ENCODE data around the gene TESK2.

TESK2 gene

DNA sequence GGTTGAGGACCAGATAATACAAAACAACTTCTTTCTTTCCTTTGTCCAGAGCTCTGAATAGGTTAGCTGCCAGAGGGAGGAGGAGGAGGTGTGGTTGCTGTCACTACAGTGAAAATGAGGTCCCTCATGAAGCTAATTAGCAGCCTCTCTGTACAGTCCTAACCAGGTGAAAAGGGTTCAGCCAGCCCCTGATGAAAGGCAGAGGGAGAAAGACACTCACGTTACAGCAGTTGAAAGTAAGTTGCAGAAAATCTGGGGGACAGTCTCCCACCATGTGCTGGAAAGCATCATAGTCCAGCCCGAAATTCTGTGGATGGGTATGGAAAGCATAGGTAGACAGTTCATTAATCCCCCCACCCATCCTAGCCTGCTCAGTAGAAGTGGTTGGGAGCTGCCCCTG lies 144.5 kb downstream of the TESK2 start:
- ATAC-seq = no peak
- no peak for TF ChIP-seq TCF4 (CRISPR knock-in tag; IDR thresholded peaks at IDR 0.05; ENCODE audit: borderline replicate concordance)
- no peak for TF ChIP-seq ZC3H10 (CRISPR knock-in tag; IDR thresholded peaks at IDR 0.05)
- no peak for TF ChIP-seq RARB (CRISPR knock-in tag; IDR thresholded peaks at IDR 0.05)
- no peak for TF ChIP-seq GLIS3 (CRISPR knock-in tag; IDR thresholded peaks at IDR 0.05)
- TF ChIP-seq PPARA (CRISPR knock-in tag; IDR thresholded peaks at IDR 0.05; ENCODE audit: borderline replicate concordance) = no peak
- TF ChIP-seq, protein P1, sequence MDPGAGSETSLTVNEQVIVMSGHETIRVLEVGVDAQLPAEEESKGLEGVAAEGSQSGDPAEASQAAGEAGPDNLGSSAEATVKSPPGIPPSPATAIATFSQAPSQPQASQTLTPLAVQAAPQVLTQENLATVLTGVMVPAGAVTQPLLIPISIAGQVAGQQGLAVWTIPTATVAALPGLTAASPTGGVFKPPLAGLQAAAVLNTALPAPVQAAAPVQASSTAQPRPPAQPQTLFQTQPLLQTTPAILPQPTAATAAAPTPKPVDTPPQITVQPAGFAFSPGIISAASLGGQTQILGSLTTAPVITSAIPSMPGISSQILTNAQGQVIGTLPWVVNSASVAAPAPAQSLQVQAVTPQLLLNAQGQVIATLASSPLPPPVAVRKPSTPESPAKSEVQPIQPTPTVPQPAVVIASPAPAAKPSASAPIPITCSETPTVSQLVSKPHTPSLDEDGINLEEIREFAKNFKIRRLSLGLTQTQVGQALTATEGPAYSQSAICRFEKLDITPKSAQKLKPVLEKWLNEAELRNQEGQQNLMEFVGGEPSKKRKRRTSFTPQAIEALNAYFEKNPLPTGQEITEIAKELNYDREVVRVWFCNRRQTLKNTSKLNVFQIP (CRISPR knock-in tag; IDR thresholded peaks at IDR 0.05; ENCODE audit: borderline replicate concordance, low read depth) = no peak
- TF ChIP-seq, protein P2, sequence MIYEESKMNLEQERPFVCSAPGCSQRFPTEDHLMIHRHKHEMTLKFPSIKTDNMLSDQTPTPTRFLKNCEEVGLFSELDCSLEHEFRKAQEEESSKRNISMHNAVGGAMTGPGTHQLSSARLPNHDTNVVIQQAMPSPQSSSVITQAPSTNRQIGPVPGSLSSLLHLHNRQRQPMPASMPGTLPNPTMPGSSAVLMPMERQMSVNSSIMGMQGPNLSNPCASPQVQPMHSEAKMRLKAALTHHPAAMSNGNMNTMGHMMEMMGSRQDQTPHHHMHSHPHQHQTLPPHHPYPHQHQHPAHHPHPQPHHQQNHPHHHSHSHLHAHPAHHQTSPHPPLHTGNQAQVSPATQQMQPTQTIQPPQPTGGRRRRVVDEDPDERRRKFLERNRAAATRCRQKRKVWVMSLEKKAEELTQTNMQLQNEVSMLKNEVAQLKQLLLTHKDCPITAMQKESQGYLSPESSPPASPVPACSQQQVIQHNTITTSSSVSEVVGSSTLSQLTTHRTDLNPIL (CRISPR knock-in tag; IDR thresholded peaks at IDR 0.05; ENCODE audit: low read depth) = no peak
- TF ChIP-seq TOX (CRISPR knock-in tag; IDR thresholded peaks at IDR 0.05; ENCODE audit: borderline replicate concordance) = no peak
- TF ChIP-seq OSR1 (CRISPR knock-in tag; IDR thresholded peaks at IDR 0.05) = no peak
- TF ChIP-seq, protein P3, sequence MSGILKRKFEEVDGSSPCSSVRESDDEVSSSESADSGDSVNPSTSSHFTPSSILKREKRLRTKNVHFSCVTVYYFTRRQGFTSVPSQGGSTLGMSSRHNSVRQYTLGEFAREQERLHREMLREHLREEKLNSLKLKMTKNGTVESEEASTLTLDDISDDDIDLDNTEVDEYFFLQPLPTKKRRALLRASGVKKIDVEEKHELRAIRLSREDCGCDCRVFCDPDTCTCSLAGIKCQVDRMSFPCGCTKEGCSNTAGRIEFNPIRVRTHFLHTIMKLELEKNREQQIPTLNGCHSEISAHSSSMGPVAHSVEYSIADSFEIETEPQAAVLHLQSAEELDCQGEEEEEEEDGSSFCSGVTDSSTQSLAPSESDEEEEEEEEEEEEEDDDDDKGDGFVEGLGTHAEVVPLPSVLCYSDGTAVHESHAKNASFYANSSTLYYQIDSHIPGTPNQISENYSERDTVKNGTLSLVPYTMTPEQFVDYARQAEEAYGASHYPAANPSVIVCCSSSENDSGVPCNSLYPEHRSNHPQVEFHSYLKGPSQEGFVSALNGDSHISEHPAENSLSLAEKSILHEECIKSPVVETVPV (CRISPR knock-in tag; IDR thresholded peaks at IDR 0.05) = no peak
- no peak for TF ChIP-seq BACH2 (CRISPR knock-in tag; IDR thresholded peaks at IDR 0.05; ENCODE audit: borderline replicate concordance)

DNA sequence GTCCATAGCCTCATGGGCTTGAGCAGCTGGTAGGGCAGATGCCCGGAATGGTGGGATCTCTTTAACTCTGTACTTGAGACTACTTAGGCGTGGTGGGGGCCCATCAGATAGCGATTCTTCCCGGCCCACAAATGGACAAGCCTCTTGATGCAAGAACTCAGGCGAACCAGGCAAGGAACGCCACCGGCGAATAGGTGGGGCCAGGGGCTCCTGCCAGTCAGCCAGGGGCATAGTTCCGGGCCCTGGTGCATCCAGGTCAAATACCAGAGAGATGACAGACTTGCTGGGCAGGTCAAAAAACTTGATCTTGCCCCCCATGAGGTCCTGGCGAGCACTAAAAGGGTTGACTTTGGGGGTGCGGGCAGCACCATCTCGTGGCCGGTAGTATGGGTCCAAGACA lies 145.9 kb downstream of the TESK2 start:
- no peak for ATAC-seq
- TF ChIP-seq ISL1 (CRISPR knock-in tag; IDR thresholded peaks at IDR 0.05) (no peak), BACH2 (CRISPR knock-in tag; IDR thresholded peaks at IDR 0.05; ENCODE audit: borderline replicate concordance) (no peak), CSDC2 (CRISPR knock-in tag; IDR thresholded peaks at IDR 0.05) (no peak), PPARA (CRISPR knock-in tag; IDR thresholded peaks at IDR 0.05; ENCODE audit: borderline replicate concordance) (no peak), RARB (CRISPR knock-in tag; IDR thresholded peaks at IDR 0.05) (no peak), GLIS3 (CRISPR knock-in tag; IDR thresholded peaks at IDR 0.05) (no peak), ZC3H10 (CRISPR knock-in tag; IDR thresholded peaks at IDR 0.05) (no peak), OSR1 (CRISPR knock-in tag; IDR thresholded peaks at IDR 0.05) (no peak), ZFP30 (CRISPR knock-in tag; IDR thresholded peaks at IDR 0.05) (no peak)
- TF ChIP-seq, protein P4, sequence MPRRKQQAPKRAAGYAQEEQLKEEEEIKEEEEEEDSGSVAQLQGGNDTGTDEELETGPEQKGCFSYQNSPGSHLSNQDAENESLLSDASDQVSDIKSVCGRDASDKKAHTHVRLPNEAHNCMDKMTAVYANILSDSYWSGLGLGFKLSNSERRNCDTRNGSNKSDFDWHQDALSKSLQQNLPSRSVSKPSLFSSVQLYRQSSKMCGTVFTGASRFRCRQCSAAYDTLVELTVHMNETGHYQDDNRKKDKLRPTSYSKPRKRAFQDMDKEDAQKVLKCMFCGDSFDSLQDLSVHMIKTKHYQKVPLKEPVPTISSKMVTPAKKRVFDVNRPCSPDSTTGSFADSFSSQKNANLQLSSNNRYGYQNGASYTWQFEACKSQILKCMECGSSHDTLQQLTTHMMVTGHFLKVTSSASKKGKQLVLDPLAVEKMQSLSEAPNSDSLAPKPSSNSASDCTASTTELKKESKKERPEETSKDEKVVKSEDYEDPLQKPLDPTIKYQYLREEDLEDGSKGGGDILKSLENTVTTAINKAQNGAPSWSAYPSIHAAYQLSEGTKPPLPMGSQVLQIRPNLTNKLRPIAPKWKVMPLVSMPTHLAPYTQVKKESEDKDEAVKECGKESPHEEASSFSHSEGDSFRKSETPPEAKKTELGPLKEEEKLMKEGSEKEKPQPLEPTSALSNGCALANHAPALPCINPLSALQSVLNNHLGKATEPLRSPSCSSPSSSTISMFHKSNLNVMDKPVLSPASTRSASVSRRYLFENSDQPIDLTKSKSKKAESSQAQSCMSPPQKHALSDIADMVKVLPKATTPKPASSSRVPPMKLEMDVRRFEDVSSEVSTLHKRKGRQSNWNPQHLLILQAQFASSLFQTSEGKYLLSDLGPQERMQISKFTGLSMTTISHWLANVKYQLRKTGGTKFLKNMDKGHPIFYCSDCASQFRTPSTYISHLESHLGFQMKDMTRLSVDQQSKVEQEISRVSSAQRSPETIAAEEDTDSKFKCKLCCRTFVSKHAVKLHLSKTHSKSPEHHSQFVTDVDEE (CRISPR knock-in tag; IDR thresholded peaks at IDR 0.05) = no peak
- TF ChIP-seq, protein P3 (CRISPR knock-in tag; IDR thresholded peaks at IDR 0.05) = no peak
- TF ChIP-seq, protein P1 (CRISPR knock-in tag; IDR thresholded peaks at IDR 0.05; ENCODE audit: borderline replicate concordance, low read depth) = no peak
- TF ChIP-seq, protein P5, sequence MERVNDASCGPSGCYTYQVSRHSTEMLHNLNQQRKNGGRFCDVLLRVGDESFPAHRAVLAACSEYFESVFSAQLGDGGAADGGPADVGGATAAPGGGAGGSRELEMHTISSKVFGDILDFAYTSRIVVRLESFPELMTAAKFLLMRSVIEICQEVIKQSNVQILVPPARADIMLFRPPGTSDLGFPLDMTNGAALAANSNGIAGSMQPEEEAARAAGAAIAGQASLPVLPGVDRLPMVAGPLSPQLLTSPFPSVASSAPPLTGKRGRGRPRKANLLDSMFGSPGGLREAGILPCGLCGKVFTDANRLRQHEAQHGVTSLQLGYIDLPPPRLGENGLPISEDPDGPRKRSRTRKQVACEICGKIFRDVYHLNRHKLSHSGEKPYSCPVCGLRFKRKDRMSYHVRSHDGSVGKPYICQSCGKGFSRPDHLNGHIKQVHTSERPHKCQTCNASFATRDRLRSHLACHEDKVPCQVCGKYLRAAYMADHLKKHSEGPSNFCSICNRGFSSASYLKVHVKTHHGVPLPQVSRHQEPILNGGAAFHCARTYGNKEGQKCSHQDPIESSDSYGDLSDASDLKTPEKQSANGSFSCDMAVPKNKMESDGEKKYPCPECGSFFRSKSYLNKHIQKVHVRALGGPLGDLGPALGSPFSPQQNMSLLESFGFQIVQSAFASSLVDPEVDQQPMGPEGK (CRISPR knock-in tag; IDR thresholded peaks at IDR 0.05; ENCODE audit: borderline replicate concordance) = no peak
